SKM-1 treated with dmso at 0.1 percent for 144 hours (cell line): ENCODE data around the gene PACSIN3.
"Not testable (repeated sequence)": the region's sequence is repeated elsewhere in the genome, so short reads cannot be mapped to it uniquely, and the experiment has no call there.

ENCODE experiments used
- DNase-seq: peaks from one replicate; lab custom pipeline; 2025; ENCODE audit not compliant: unreplicated experiment; lab: John Stamatoyannopoulos, UW

Gene PACSIN3

GRCh38 chr11:47198161-47198560, 11.9 kb upstream of the PACSIN3 start:
- not testable (repeated sequence) for DNase-seq

GRCh38 chr11:47192111-47192510, 5.9 kb upstream of the PACSIN3 start:
- no peak for DNase-seq

GRCh38 chr11:47191137-47191536, 4.9 kb upstream of the PACSIN3 start:
- DNase-seq = not testable (repeated sequence)

- no peak for DNase-seq
These were observed 3.0 kb upstream of the PACSIN3 start for GRCh38 chr11:47189100-47189834.

GRCh38 chr11:47188259-47188658, 2.0 kb upstream of the PACSIN3 start:
- no peak for DNase-seq

- DNase-seq = no peak
These were observed 1.5 kb upstream of the PACSIN3 start for GRCh38 chr11:47187723-47188122.

GRCh38 chr11:47186700-47187695, 764 bp upstream of the PACSIN3 start:
- no peak for DNase-seq

- no peak for DNase-seq
These were observed 744 bp downstream of the PACSIN3 start for GRCh38 chr11:47185305-47186075.

- no peak for DNase-seq
These were observed 1.4 kb downstream of the PACSIN3 start for GRCh38 chr11:47184711-47185304.

- no peak for DNase-seq
These were observed 2.3 kb downstream of the PACSIN3 start for GRCh38 chr11:47183969-47184368.

GRCh38 chr11:47183031-47183856, 3.0 kb downstream of the PACSIN3 start:
- no peak for DNase-seq

- no peak for DNase-seq
These were observed 3.9 kb downstream of the PACSIN3 start for GRCh38 chr11:47182380-47182779.

- DNase-seq = no peak
These were observed 5.0 kb downstream of the PACSIN3 start for GRCh38 chr11:47181271-47181670.

GRCh38 chr11:47180006-47180787, 6.0 kb downstream of the PACSIN3 start:
- DNase-seq = no peak

- DNase-seq = peak; percentile 27
These were observed 6.6 kb downstream of the PACSIN3 start for GRCh38 chr11:47179655-47179991.

GRCh38 chr11:47178737-47179654, 7.2 kb downstream of the PACSIN3 start:
- DNase-seq = no peak

- DNase-seq = no peak
These were observed 7.9 kb downstream of the PACSIN3 start for GRCh38 chr11:47178316-47178715.

- no peak for DNase-seq
These were observed 8.4 kb downstream of the PACSIN3 start for GRCh38 chr11:47177846-47178245.
